Keratinocyte (primary cell): Measurements from ENCODE around the gene WDR70. TPM values are rescaled to one million over a fixed set of nuclear protein-coding genes. Genes with fewer than 3 reads are reported as not detected.

ENCODE experiments used
- DNase-seq: peaks from one replicate; pipeline ENCODE4 v3.0.0-alpha.2; 2011; ENCODE audit warnings: low read depth, missing footprints, low spot score
- FAIRE-seq: peaks from 2 replicates; lab custom pipeline; 2011; peaks lifted over from hg19 to GRCh38; lab: Jason Lieb, UNC
- H2AFZ ChIP-seq: 2 replicates; pipeline ENCODE4 v1.6.0; 2012; ENCODE audit warnings: low read length, control low read depth, inconsistent platforms; ENCODE audit not compliant: control insufficient read depth
- H3K27ac ChIP-seq: 2 replicates; pipeline ENCODE4 v1.5.1; 2011; ENCODE audit warnings: low read length; ENCODE audit not compliant: control insufficient read depth, insufficient read depth
- H3K27me3 ChIP-seq: 3 replicates; pipeline ENCODE4 v1.6.0; 2011; ENCODE audit warnings: low read length; ENCODE audit not compliant: control insufficient read depth, insufficient read depth; ENCODE audit errors: extremely low read depth
- H3K36me3 ChIP-seq, 2 experiments: 2 replicates in 1 of 2; 3 replicates in 1 of 2; pipeline ENCODE4 v1.5.1; 2011; ENCODE audit warnings: low read length in 2 of 2, mild to moderate bottlenecking in 1 of 2; ENCODE audit not compliant: control insufficient read depth in 2 of 2, insufficient read depth in 2 of 2; ENCODE audit errors: extremely low read depth in 1 of 2
- H3K4me1 ChIP-seq: 3 replicates; pipeline ENCODE4 v1.5.1; 2011; ENCODE audit warnings: low read length; ENCODE audit not compliant: control insufficient read depth, insufficient read depth; ENCODE audit errors: extremely low read depth
- H3K4me2 ChIP-seq: 3 replicates; pipeline ENCODE4 v1.6.0; 2011; ENCODE audit warnings: low read depth, low read length; ENCODE audit not compliant: control insufficient read depth, insufficient read depth; ENCODE audit errors: extremely low read depth
- H3K4me3 ChIP-seq, 3 experiments: fragments of 200-600 bp in 1 of 3; sonication (generic) in 1 of 3; 2 replicates in 2 of 3; 3 replicates in 1 of 3; pipeline ENCODE4 v1.5.1; 2011 to 2016; ENCODE audit warnings: low read length in 3 of 3, mild to moderate bottlenecking in 3 of 3, control low read depth in 2 of 3, inconsistent platforms in 1 of 3, low read depth in 1 of 3, mixed read lengths in 1 of 3, mixed run types in 1 of 3, moderate library complexity in 1 of 3; ENCODE audit not compliant: control insufficient read depth in 2 of 3, insufficient read depth in 2 of 3; ENCODE audit errors: extremely low read depth in 1 of 3
- H3K79me2 ChIP-seq: 2 replicates; pipeline ENCODE4 v1.6.0; 2012; ENCODE audit warnings: low read length; ENCODE audit not compliant: control insufficient read depth, insufficient read depth
- H3K9ac ChIP-seq: 3 replicates; pipeline ENCODE4 v1.6.0; 2011; ENCODE audit warnings: low read length; ENCODE audit not compliant: control insufficient read depth, insufficient read depth; ENCODE audit errors: extremely low read depth
- H3K9me1 ChIP-seq: 3 replicates; pipeline ENCODE4 v1.6.0; 2011; ENCODE audit warnings: low read length; ENCODE audit not compliant: control insufficient read depth, insufficient read depth; ENCODE audit errors: extremely low read depth
- H3K9me3 ChIP-seq: 2 replicates; pipeline ENCODE4 v1.5.1; 2012; ENCODE audit warnings: low read depth, low read length; ENCODE audit not compliant: control insufficient read depth
- H4K20me1 ChIP-seq: 3 replicates; pipeline ENCODE4 v1.6.0; 2011; ENCODE audit warnings: low read length; ENCODE audit not compliant: control insufficient read depth, insufficient read depth; ENCODE audit errors: extremely low read depth
- CTCF ChIP-seq, 3 experiments: IDR thresholded peaks in 1 of 3; conservative IDR thresholded peaks in 1 of 3; optimal IDR thresholded peaks in 1 of 3; 2 replicates in 2 of 3; 3 replicates in 1 of 3; pipeline versions ENCODE3 to v1.5.1; 2011; ENCODE audit warnings: low read length in 3 of 3, mild to moderate bottlenecking in 3 of 3, moderate library complexity in 2 of 3, control low read depth in 1 of 3, inconsistent platforms in 1 of 3; ENCODE audit not compliant: insufficient read depth in 2 of 3; ENCODE audit errors: extremely low read depth in 1 of 3
- EZH2 ChIP-seq: IDR thresholded peaks from one replicate; pipeline ENCODE4 v1.6.1; 2012; ENCODE audit warnings: inconsistent platforms, mild to moderate bottlenecking, low read length, moderate library complexity
- dilution Hi-C: fragments of 300-500 bp; cut with MboI; formaldehyde crosslinking; loops from one replicate; pipeline ENCODE4 v1.7.0; 2020; ENCODE audit warnings: low sequenced_read_pairs; ENCODE audit not compliant: extremely low pct_ligation_motif_present
- polyA plus RNA-seq, 5 experiments: library from polyadenylated mRNA; depleted of rRNA in 3 of 5; stranded (reverse) in 3 of 5; stranded (forward) in 1 of 5; unstranded in 1 of 5; fragments of >200 nt; gene quantifications; 1 replicate in 1 of 5; 2 replicates in 3 of 5; 3 replicates in 1 of 5; pipeline versions ENCODE4 v1.2.1 to v1.2.3, GENCODE V29; 2011 to 2012; ENCODE audit warnings: missing spikeins in 2 of 5, low read depth in 1 of 5, low replicate concordance in 1 of 5

Gene WDR70
- polyA plus RNA-seq, 1 donor (not counting 4 experiments of a cell fraction or from before 2014, with no cell fraction given) = 25.1 TPM

GRCh38 chr5:37567566-37567965 lies 188.4 kb downstream of the WDR70 start:
- Histone ChIP-seq H3K27me3 (no peaks in the 10 kb centered on the region), H4K20me1 (no peaks in the 10 kb centered on the region), H3K9ac (no peak overlapping the region), H2AFZ (no peak overlapping the region), H3K9me3 (no peaks in the 10 kb centered on the region), H3K27ac (no peak overlapping the region), H3K4me1 (no peaks in the 10 kb centered on the region), H3K4me2 (no peak overlapping the region), H3K36me3 (no peaks in the 10 kb centered on the region), H3K79me2 (no peaks in the 10 kb centered on the region), H3K9me1 (no peaks in the 10 kb centered on the region), H3K4me3 (no peak overlapping the region)
- TF ChIP-seq EZH2 (no peak), CTCF (optimal IDR thresholded peaks at IDR 0.05 in 1 of 3, IDR thresholded peaks at IDR 0.05 in 1 of 3, conservative IDR thresholded peaks at IDR 0.05 in 1 of 3; ENCODE audit: extremely low read depth in 1 of 3, insufficient read depth in 2 of 3, low read length in 3 of 3) (no peak)
- DNase-seq = no peak
- dilution Hi-C loops = no loop called here
- no peak for FAIRE-seq

GRCh38 chr5:37568018-37568753 lies 189.1 kb downstream of the WDR70 start:
- no peaks in the 10 kb centered on the region for H3K36me3 ChIP-seq
- dilution Hi-C loops = no loop called here

More at GRCh38 chr5:37568018-37568753, 189.1 kb downstream of the WDR70 start:
- no peak for DNase-seq
- no peak for FAIRE-seq
- H3K4me2 ChIP-seq = no peak overlapping the region
- no peak overlapping the region for H3K4me3 ChIP-seq
- H3K79me2 ChIP-seq = no peaks in the 10 kb centered on the region
- H3K9me1 ChIP-seq = no peaks in the 10 kb centered on the region
- H4K20me1 ChIP-seq = no peaks in the 10 kb centered on the region
- H3K4me1 ChIP-seq = no peaks in the 10 kb centered on the region
- H3K27me3 ChIP-seq = no peaks in the 10 kb centered on the region
- H2AFZ ChIP-seq = no peak overlapping the region
- H3K27ac ChIP-seq = no peak overlapping the region
- no peak overlapping the region for H3K9ac ChIP-seq
- TF ChIP-seq CTCF (optimal IDR thresholded peaks at IDR 0.05 in 1 of 3, IDR thresholded peaks at IDR 0.05 in 1 of 3, conservative IDR thresholded peaks at IDR 0.05 in 1 of 3; ENCODE audit: extremely low read depth in 1 of 3, insufficient read depth in 2 of 3, low read length in 3 of 3) = no peak
- TF ChIP-seq EZH2 = no peak
- no peaks in the 10 kb centered on the region for H3K9me3 ChIP-seq
